ENCODE data around the gene ADAR. TPM values are rescaled to one million over a fixed set of nuclear protein-coding genes. Genes with fewer than 3 reads are reported as not detected.
"Not testable (repeated sequence)": the region's sequence is repeated elsewhere in the genome, so short reads cannot be mapped to it uniquely, and the experiment has no call there.

ADAR gene
- polyA plus RNA-seq, 1 donor (not counting 4 experiments of a cell fraction or from before 2014, with no cell fraction given): 148 TPM

DNA sequence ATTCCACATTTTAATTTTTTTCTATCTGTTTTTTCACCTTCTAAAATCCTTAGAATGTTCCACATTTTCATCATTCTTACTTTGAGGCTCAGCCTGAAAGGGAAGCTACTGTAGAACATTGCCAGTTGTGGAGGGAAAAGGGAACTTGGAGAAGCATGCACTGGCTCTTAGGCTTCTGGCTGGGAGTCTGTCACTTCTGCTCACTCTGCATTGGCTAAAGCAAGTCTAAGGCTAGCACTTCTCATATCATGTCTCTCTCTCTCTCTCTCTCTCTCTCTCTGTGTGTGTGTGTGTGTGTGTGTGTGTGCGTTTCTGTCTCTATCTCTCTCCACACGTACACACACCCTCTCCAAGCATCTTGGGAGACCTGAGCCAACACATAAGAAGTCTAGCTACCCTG lies 49.6 kb upstream of the ADAR start:
- Histone ChIP-seq H2AFZ (ENCODE audit: control insufficient read depth, low read length) (no peak overlapping the region), H3K9me1 (ENCODE audit: control insufficient read depth, extremely low read depth, insufficient read depth, low read length) (no peaks in the 10 kb centered on the region), H3K79me2 (ENCODE audit: control insufficient read depth, insufficient read depth, low read length) (no peaks in the 10 kb centered on the region), H3K4me2 (ENCODE audit: control insufficient read depth, extremely low read depth, insufficient read depth, low read depth, low read length) (no peak overlapping the region), H3K9ac (ENCODE audit: control insufficient read depth, extremely low read depth, insufficient read depth, low read length) (no peak overlapping the region), H4K20me1 (ENCODE audit: control insufficient read depth, extremely low read depth, insufficient read depth, low read length) (no peaks in the 10 kb centered on the region), H3K27ac (ENCODE audit: control insufficient read depth, insufficient read depth, low read length) (no peak overlapping the region), H3K27me3 (ENCODE audit: control insufficient read depth, extremely low read depth, insufficient read depth, low read length) (peaks cover 12% of the 10 kb centered on the region), H3K4me3 (ENCODE audit: control insufficient read depth in 2 of 3, extremely low read depth in 1 of 3, insufficient read depth in 2 of 3, low read depth in 1 of 3, low read length in 3 of 3) (no peak overlapping the region), H3K36me3 (ENCODE audit: control insufficient read depth in 2 of 2, extremely low read depth in 1 of 2, insufficient read depth in 2 of 2, low read length in 2 of 2) (no peaks in the 10 kb centered on the region), H3K4me1 (ENCODE audit: control insufficient read depth, extremely low read depth, insufficient read depth, low read length) (no peaks in the 10 kb centered on the region), H3K9me3 (ENCODE audit: control insufficient read depth, low read depth, low read length) (no peaks in the 10 kb centered on the region)
- FAIRE-seq (no peak), DNase-seq (ENCODE audit: low read depth, low spot score) (no peak)
- dilution Hi-C loops (cut with MboI; ENCODE audit: extremely low pct_ligation_motif_present, low sequenced_read_pairs): no loop called here
- TF ChIP-seq, protein P1, sequence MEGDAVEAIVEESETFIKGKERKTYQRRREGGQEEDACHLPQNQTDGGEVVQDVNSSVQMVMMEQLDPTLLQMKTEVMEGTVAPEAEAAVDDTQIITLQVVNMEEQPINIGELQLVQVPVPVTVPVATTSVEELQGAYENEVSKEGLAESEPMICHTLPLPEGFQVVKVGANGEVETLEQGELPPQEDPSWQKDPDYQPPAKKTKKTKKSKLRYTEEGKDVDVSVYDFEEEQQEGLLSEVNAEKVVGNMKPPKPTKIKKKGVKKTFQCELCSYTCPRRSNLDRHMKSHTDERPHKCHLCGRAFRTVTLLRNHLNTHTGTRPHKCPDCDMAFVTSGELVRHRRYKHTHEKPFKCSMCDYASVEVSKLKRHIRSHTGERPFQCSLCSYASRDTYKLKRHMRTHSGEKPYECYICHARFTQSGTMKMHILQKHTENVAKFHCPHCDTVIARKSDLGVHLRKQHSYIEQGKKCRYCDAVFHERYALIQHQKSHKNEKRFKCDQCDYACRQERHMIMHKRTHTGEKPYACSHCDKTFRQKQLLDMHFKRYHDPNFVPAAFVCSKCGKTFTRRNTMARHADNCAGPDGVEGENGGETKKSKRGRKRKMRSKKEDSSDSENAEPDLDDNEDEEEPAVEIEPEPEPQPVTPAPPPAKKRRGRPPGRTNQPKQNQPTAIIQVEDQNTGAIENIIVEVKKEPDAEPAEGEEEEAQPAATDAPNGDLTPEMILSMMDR (optimal IDR thresholded peaks at IDR 0.05 in 1 of 3, IDR thresholded peaks at IDR 0.05 in 1 of 3, conservative IDR thresholded peaks at IDR 0.05 in 1 of 3; ENCODE audit: extremely low read depth in 1 of 3, insufficient read depth in 2 of 3, low read length in 3 of 3): no peak
- TF ChIP-seq EZH2 (IDR thresholded peaks at IDR 0.05; ENCODE audit: low read length): no peak

GRCh38 chr1:154652893-154653292 lies 44.9 kb upstream of the ADAR start:
- no peaks in the 10 kb centered on the region for H4K20me1 ChIP-seq (ENCODE audit: control insufficient read depth, extremely low read depth, insufficient read depth, low read length)
- no peak overlapping the region for H2AFZ ChIP-seq (ENCODE audit: control insufficient read depth, low read length)
- dilution Hi-C loops (cut with MboI; ENCODE audit: extremely low pct_ligation_motif_present, low sequenced_read_pairs): no loop called here
- no peak overlapping the region for H3K4me2 ChIP-seq (ENCODE audit: control insufficient read depth, extremely low read depth, insufficient read depth, low read depth, low read length)
- no peaks in the 10 kb centered on the region for H3K9me1 ChIP-seq (ENCODE audit: control insufficient read depth, extremely low read depth, insufficient read depth, low read length)
- TF ChIP-seq, protein P1 (optimal IDR thresholded peaks at IDR 0.05 in 1 of 3, IDR thresholded peaks at IDR 0.05 in 1 of 3, conservative IDR thresholded peaks at IDR 0.05 in 1 of 3; ENCODE audit: extremely low read depth in 1 of 3, insufficient read depth in 2 of 3, low read length in 3 of 3): no peak
- TF ChIP-seq EZH2 (IDR thresholded peaks at IDR 0.05; ENCODE audit: low read length): no peak
- FAIRE-seq (no peak), DNase-seq (ENCODE audit: low read depth, low spot score) (no peak)
- H3K4me3 ChIP-seq (ENCODE audit: control insufficient read depth in 2 of 3, extremely low read depth in 1 of 3, insufficient read depth in 2 of 3, low read depth in 1 of 3, low read length in 3 of 3): no peak overlapping the region
- H3K9me3 ChIP-seq (ENCODE audit: control insufficient read depth, low read depth, low read length): no peaks in the 10 kb centered on the region
- peaks cover 12% of the 10 kb centered on the region for H3K27me3 ChIP-seq (ENCODE audit: control insufficient read depth, extremely low read depth, insufficient read depth, low read length)
- H3K79me2 ChIP-seq (ENCODE audit: control insufficient read depth, insufficient read depth, low read length): no peaks in the 10 kb centered on the region
- H3K27ac ChIP-seq (ENCODE audit: control insufficient read depth, insufficient read depth, low read length): no peak overlapping the region
- H3K4me1 ChIP-seq (ENCODE audit: control insufficient read depth, extremely low read depth, insufficient read depth, low read length): no peaks in the 10 kb centered on the region
- H3K9ac ChIP-seq (ENCODE audit: control insufficient read depth, extremely low read depth, insufficient read depth, low read length): no peak overlapping the region
- H3K36me3 ChIP-seq (ENCODE audit: control insufficient read depth in 2 of 2, extremely low read depth in 1 of 2, insufficient read depth in 2 of 2, low read length in 2 of 2): no peaks in the 10 kb centered on the region

DNA sequence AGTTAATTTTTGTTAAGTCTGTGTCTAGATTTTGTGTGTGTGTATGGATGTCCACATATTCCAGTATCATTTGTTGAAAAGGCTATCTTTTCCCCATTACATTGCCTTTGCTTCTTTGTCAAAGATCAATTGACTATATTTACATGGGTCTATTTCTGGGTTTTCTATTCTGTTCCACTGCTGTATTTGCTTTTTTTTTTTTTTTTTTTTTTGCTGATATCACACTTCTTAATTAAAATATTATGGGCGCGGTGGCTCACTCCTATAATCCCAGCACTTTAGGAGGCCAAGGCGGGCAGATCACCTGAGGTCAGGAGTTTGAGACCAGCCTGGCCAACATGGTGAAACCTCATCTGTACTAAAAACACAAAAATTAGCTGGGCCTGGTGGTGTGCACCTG lies 36.7 kb upstream of the ADAR start:
- H3K9me3 ChIP-seq (ENCODE audit: control insufficient read depth, low read depth, low read length); H3K4me3 ChIP-seq (ENCODE audit: control insufficient read depth in 2 of 3, extremely low read depth in 1 of 3, insufficient read depth in 2 of 3, low read depth in 1 of 3, low read length in 3 of 3); DNase-seq (ENCODE audit: low read depth, low spot score); FAIRE-seq; H3K36me3 ChIP-seq (ENCODE audit: control insufficient read depth in 2 of 2, extremely low read depth in 1 of 2, insufficient read depth in 2 of 2, low read length in 2 of 2); H3K4me2 ChIP-seq (ENCODE audit: control insufficient read depth, extremely low read depth, insufficient read depth, low read depth, low read length); H3K79me2 ChIP-seq (ENCODE audit: control insufficient read depth, insufficient read depth, low read length); dilution Hi-C loops (cut with MboI; ENCODE audit: extremely low pct_ligation_motif_present, low sequenced_read_pairs); H3K27me3 ChIP-seq (ENCODE audit: control insufficient read depth, extremely low read depth, insufficient read depth, low read length); H3K27ac ChIP-seq (ENCODE audit: control insufficient read depth, insufficient read depth, low read length); H3K9ac ChIP-seq (ENCODE audit: control insufficient read depth, extremely low read depth, insufficient read depth, low read length); H4K20me1 ChIP-seq (ENCODE audit: control insufficient read depth, extremely low read depth, insufficient read depth, low read length); H3K9me1 ChIP-seq (ENCODE audit: control insufficient read depth, extremely low read depth, insufficient read depth, low read length); H2AFZ ChIP-seq (ENCODE audit: control insufficient read depth, low read length); H3K4me1 ChIP-seq (ENCODE audit: control insufficient read depth, extremely low read depth, insufficient read depth, low read length): not testable (repeated sequence)
